Astrocyte (in vitro differentiated cells and primary cell): ENCODE results near the gene PLP1. TPM values are rescaled to one million over a fixed set of nuclear protein-coding genes. Genes with fewer than 3 reads are reported as not detected.

Source experiments
- DNase-seq: peaks from one replicate; pipeline ENCODE4 v3.0.0-alpha.2; 2010; ENCODE audit warnings: low read depth
- FAIRE-seq: peaks from 2 replicates; lab custom pipeline; 2011; peaks lifted over from hg19 to GRCh38; lab: Jason Lieb, UNC
- H2AFZ ChIP-seq: 2 replicates; pipeline ENCODE4 v1.6.0; 2012; ENCODE audit warnings: low read depth, low read length, inconsistent platforms
- H3K27ac ChIP-seq: 2 replicates; pipeline ENCODE4 v1.5.1; 2011; ENCODE audit warnings: low read depth, low read length, inconsistent platforms
- H3K27me3 ChIP-seq: 2 replicates; pipeline ENCODE4 v1.6.0; 2011; ENCODE audit warnings: low read length, inconsistent platforms; ENCODE audit not compliant: insufficient read depth
- H3K36me3 ChIP-seq: 2 replicates; pipeline ENCODE4 v1.5.1; 2011; ENCODE audit warnings: low read length, inconsistent platforms; ENCODE audit not compliant: insufficient read depth
- H3K4me1 ChIP-seq: 2 replicates; pipeline ENCODE4 v1.5.1; 2011; ENCODE audit warnings: low read length, inconsistent platforms; ENCODE audit not compliant: insufficient read depth
- H3K4me2 ChIP-seq: 2 replicates; pipeline ENCODE4 v1.6.0; 2012; ENCODE audit warnings: low read length, inconsistent platforms
- H3K4me3 ChIP-seq: 2 replicates; pipeline ENCODE4 v1.5.1; 2011; ENCODE audit warnings: low read depth, mild to moderate bottlenecking, low read length, inconsistent platforms; ENCODE audit not compliant: insufficient read depth
- H3K79me2 ChIP-seq: 2 replicates; pipeline ENCODE4 v1.6.0; 2012; ENCODE audit warnings: mild to moderate bottlenecking, low read length, inconsistent platforms; ENCODE audit not compliant: insufficient read depth
- H3K9ac ChIP-seq: 2 replicates; pipeline ENCODE4 v1.6.0; 2012; ENCODE audit warnings: mild to moderate bottlenecking, low read length, inconsistent platforms
- H3K9me3 ChIP-seq: 2 replicates; pipeline ENCODE4 v1.5.1; 2012; ENCODE audit warnings: low read depth, mild to moderate bottlenecking, low read length, inconsistent platforms; ENCODE audit not compliant: insufficient read depth
- H4K20me1 ChIP-seq: 2 replicates; pipeline ENCODE4 v1.6.0; 2012; ENCODE audit warnings: low read length, inconsistent platforms; ENCODE audit not compliant: insufficient read depth
- H3K27ac Mint-ChIP-seq: one replicate; pipeline ENCODE4 v1.8.0; 2021; ENCODE audit warnings: mild to moderate bottlenecking, mixed read lengths; ENCODE audit not compliant: unreplicated experiment
- H3K27me3 Mint-ChIP-seq: one replicate; pipeline ENCODE4 v1.8.0; 2021; ENCODE audit warnings: low read depth, mixed read lengths; ENCODE audit not compliant: unreplicated experiment
- H3K36me3 Mint-ChIP-seq: one replicate; pipeline ENCODE4 v1.8.0; 2021; ENCODE audit warnings: low read depth, mixed read lengths; ENCODE audit not compliant: unreplicated experiment
- H3K4me1 Mint-ChIP-seq: one replicate; pipeline ENCODE4 v1.8.0; 2021; ENCODE audit warnings: low read depth, mixed read lengths; ENCODE audit not compliant: unreplicated experiment
- H3K4me3 Mint-ChIP-seq: one replicate; pipeline ENCODE4 v1.8.0; 2021; ENCODE audit warnings: mild to moderate bottlenecking, moderate library complexity, mixed read lengths; ENCODE audit not compliant: unreplicated experiment
- H3K9me3 Mint-ChIP-seq: one replicate; pipeline ENCODE4 v1.8.0; 2021; ENCODE audit warnings: mild to moderate bottlenecking, mixed read lengths; ENCODE audit not compliant: unreplicated experiment
- EZH2 ChIP-seq: IDR thresholded peaks from 2 replicates; pipeline ENCODE4 v1.6.1; 2012; ENCODE audit warnings: mild to moderate bottlenecking, low read length, inconsistent platforms; ENCODE audit not compliant: insufficient read depth
- total RNA-seq: library from RNA; stranded (reverse); gene quantifications from 2 replicates; pipeline ENCODE4 v1.2.1, GENCODE V29; 2021
- TF ChIP-seq, protein P1 (sequence below): IDR thresholded peaks from 2 replicates; pipeline ENCODE4 v1.5.1; 2011; ENCODE audit warnings: low read depth, mild to moderate bottlenecking, inconsistent platforms, low read length, moderate library complexity; ENCODE audit not compliant: insufficient read depth

Gene PLP1
- total RNA-seq, 1 donor from 2014 or later, result 5.2 TPM

DNA sequence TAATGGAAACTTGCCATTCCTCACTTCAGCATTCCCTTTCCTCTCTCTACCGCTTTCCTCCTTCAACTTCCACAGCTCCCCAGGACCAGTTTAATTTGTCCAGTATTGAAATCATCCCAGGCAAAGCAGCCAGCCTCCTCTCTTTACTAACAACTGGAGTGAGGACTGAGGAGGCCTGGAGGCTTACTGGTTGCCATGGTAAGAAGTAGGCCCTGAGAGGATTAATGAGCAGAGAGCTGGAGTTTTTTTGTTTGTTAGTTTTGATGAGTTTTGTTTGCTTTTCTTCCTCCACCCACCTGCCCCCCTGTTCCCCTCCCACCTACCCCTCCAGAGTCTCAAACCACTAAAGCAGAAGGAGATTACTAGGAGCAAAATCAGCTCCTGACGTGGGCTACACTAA, 29.5 kb upstream of the PLP1 start:
- no peak overlapping the region for H3K4me2 ChIP-seq
- no peak overlapping the region for H3K4me3 ChIP-seq
- no peak overlapping the region for H3K27ac Mint-ChIP-seq
- no peak overlapping the region for H3K4me3 Mint-ChIP-seq
- FAIRE-seq (no peak), DNase-seq (no peak)
- no peaks in the 10 kb centered on the region for H3K4me1 Mint-ChIP-seq
- no peak overlapping the region for H2AFZ ChIP-seq
- peaks cover 3% of the 10 kb centered on the region for H3K9me3 Mint-ChIP-seq
- H3K36me3 Mint-ChIP-seq, result no peaks in the 10 kb centered on the region
- no peaks in the 10 kb centered on the region for H3K79me2 ChIP-seq
- no peaks in the 10 kb centered on the region for H3K36me3 ChIP-seq
- no peak overlapping the region for H3K9ac ChIP-seq
- H3K27me3 Mint-ChIP-seq, result peaks cover 1% of the 10 kb centered on the region
- no peaks in the 10 kb centered on the region for H3K4me1 ChIP-seq
- no peak overlapping the region for H3K27ac ChIP-seq
- TF ChIP-seq, protein P1, sequence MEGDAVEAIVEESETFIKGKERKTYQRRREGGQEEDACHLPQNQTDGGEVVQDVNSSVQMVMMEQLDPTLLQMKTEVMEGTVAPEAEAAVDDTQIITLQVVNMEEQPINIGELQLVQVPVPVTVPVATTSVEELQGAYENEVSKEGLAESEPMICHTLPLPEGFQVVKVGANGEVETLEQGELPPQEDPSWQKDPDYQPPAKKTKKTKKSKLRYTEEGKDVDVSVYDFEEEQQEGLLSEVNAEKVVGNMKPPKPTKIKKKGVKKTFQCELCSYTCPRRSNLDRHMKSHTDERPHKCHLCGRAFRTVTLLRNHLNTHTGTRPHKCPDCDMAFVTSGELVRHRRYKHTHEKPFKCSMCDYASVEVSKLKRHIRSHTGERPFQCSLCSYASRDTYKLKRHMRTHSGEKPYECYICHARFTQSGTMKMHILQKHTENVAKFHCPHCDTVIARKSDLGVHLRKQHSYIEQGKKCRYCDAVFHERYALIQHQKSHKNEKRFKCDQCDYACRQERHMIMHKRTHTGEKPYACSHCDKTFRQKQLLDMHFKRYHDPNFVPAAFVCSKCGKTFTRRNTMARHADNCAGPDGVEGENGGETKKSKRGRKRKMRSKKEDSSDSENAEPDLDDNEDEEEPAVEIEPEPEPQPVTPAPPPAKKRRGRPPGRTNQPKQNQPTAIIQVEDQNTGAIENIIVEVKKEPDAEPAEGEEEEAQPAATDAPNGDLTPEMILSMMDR, result no peak
- TF ChIP-seq EZH2, result no peak
- no peaks in the 10 kb centered on the region for H3K27me3 ChIP-seq
- H4K20me1 ChIP-seq, result no peaks in the 10 kb centered on the region
- no peaks in the 10 kb centered on the region for H3K9me3 ChIP-seq

DNA sequence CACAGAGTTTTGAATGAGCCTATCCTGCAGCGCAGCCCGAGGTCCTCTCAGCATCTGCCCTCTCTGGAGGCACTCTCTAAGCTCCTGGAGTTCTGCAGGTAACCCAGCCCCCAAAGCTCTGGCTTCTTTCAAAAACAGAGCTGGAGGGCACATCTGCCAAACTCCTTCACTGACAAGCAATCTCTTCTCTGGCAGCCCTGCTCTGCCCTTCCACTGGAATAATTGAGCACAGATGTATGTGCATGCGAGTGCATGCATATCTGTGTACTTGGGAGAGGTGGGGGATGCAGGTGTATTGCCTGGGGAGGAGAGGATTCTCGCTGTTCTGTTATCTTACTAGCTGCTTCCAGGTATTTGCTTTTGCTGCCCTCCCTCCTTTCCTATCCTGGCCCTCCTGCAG, 22.2 kb upstream of the PLP1 start:
- no peak for FAIRE-seq
- H3K27me3 ChIP-seq, result no peaks in the 10 kb centered on the region
- TF ChIP-seq EZH2, result no peak
- TF ChIP-seq, protein P1, result no peak
- no peaks in the 10 kb centered on the region for H3K4me1 ChIP-seq
- no peak overlapping the region for H3K27ac Mint-ChIP-seq
- no peaks in the 10 kb centered on the region for H3K36me3 Mint-ChIP-seq
- no peak overlapping the region for H3K4me3 Mint-ChIP-seq
- H3K79me2 ChIP-seq, result no peaks in the 10 kb centered on the region
- peaks cover 6% of the 10 kb centered on the region for H3K27me3 Mint-ChIP-seq
- no peak overlapping the region for H2AFZ ChIP-seq
- no peaks in the 10 kb centered on the region for H3K36me3 ChIP-seq
- no peaks in the 10 kb centered on the region for H3K9me3 Mint-ChIP-seq
- no peak overlapping the region for H3K4me2 ChIP-seq
- no peak overlapping the region for H3K27ac ChIP-seq
- H3K4me3 ChIP-seq, result no peak overlapping the region
- H3K9me3 ChIP-seq, result no peaks in the 10 kb centered on the region
- H3K4me1 Mint-ChIP-seq, result no peaks in the 10 kb centered on the region
- no peak overlapping the region for H3K9ac ChIP-seq
- H4K20me1 ChIP-seq, result no peaks in the 10 kb centered on the region
- no peak for DNase-seq

GRCh38 chrX:103756736-103757135, 19.9 kb upstream of the PLP1 start:
- TF ChIP-seq, protein P1, result no peak
- TF ChIP-seq EZH2, result no peak
- Histone ChIP-seq H3K9ac (no peak overlapping the region), H4K20me1 (no peaks in the 10 kb centered on the region), H3K4me3 (no peak overlapping the region), H3K36me3 (no peaks in the 10 kb centered on the region), H3K27me3 (no peaks in the 10 kb centered on the region), H3K79me2 (no peaks in the 10 kb centered on the region), H3K4me1 (no peaks in the 10 kb centered on the region), H3K27ac (no peak overlapping the region), H2AFZ (no peak overlapping the region), H3K4me2 (no peak overlapping the region), H3K9me3 (no peaks in the 10 kb centered on the region)
- Mint-ChIP-seq H3K27me3 (peaks cover 6% of the 10 kb centered on the region), H3K9me3 (no peaks in the 10 kb centered on the region), H3K36me3 (no peaks in the 10 kb centered on the region), H3K27ac (no peak overlapping the region), H3K4me3 (no peak overlapping the region), H3K4me1 (no peaks in the 10 kb centered on the region)
- DNase-seq (no peak), FAIRE-seq (peak; percentile 88)
